K562 (cell line): ENCODE measurements around the gene TFEB. TPM values are rescaled to one million over a fixed set of nuclear protein-coding genes. Genes with fewer than 3 reads are reported as not detected.

Source experiments
- C11orf30 ChIP-seq: fragments of 450-650 bp; IDR thresholded peaks from 2 replicates; pipeline ENCODE4 v1.6.1; 2016; ENCODE audit warnings: low read depth, mild to moderate bottlenecking
- CREB1 ChIP-seq, 2 experiments: sonication (generic) in 1 of 2; formaldehyde crosslinking in 1 of 2; IDR thresholded peaks; 2 replicates each; pipeline versions ENCODE4 v1.6.1 to v1.8.0; 2012 to 2022; ENCODE audit warnings: inconsistent platforms in 1 of 2, mild to moderate bottlenecking in 1 of 2, missing genetic modification reagents in 1 of 2, moderate library complexity in 1 of 2
- E4F1 ChIP-seq: fragments of 250-450 bp; sonication (Bioruptor Pico); IDR thresholded peaks from 2 replicates; pipeline ENCODE4 v1.5.0; 2021; ENCODE audit warnings: mild to moderate bottlenecking, borderline replicate concordance
- ETV5 ChIP-seq: sonication (generic); formaldehyde crosslinking; IDR thresholded peaks from 2 replicates; pipeline ENCODE4 v1.4.0; 2020; ENCODE audit warnings: low read depth, mild to moderate bottlenecking, missing genetic modification reagents
- POLR2B ChIP-seq: fragments of 450-650 bp; IDR thresholded peaks from 2 replicates; pipeline ENCODE4 v1.6.1; 2018; ENCODE audit warnings: low read depth; ENCODE audit not compliant: partially characterized antibody
- SIX5 ChIP-seq, 2 experiments: IDR thresholded peaks; 2 replicates each; pipeline ENCODE4 v1.6.1; 2011; ENCODE audit warnings: low read length in 2 of 2, borderline replicate concordance in 1 of 2, low read depth in 1 of 2, mild to moderate bottlenecking in 1 of 2, moderate library complexity in 1 of 2; ENCODE audit not compliant: insufficient read depth in 1 of 2
- SREBF2 ChIP-seq: sonication (generic); formaldehyde crosslinking; IDR thresholded peaks from 2 replicates; pipeline ENCODE4 v1.4.0; 2020; ENCODE audit warnings: mild to moderate bottlenecking, missing genetic modification reagents
- SRF ChIP-seq, 2 experiments: fragments of 250-450, 450-650 bp in 1 of 2; sonication (Bioruptor Pico) in 1 of 2; sonication (generic) in 1 of 2; formaldehyde crosslinking; IDR thresholded peaks; 2 replicates each; pipeline versions ENCODE4 v1.5.0 to v1.5.1; 2020 to 2022; ENCODE audit warnings: mild to moderate bottlenecking in 1 of 2, missing genetic modification reagents in 1 of 2
- TAF15 ChIP-seq: fragments of 200-400 bp; formaldehyde crosslinking; IDR thresholded peaks from 2 replicates; pipeline ENCODE4 v1.6.1; 2017; ENCODE audit warnings: mild to moderate bottlenecking, low read depth, low read length, moderate library complexity
- TBP ChIP-seq: optimal IDR thresholded peaks from 2 replicates; pipeline ENCODE3; 2011; ENCODE audit warnings: low read depth, low read length, improper control_type of control experiment
- polyA plus RNA-seq, 8 experiments: library from polyadenylated mRNA; depleted of rRNA in 4 of 8; stranded (reverse) in 5 of 8; unstranded in 3 of 8; fragments of >200 nt; fragmentation: Nextera tagmentation in 2 of 8; fragmentation: Illumina TruSeq in 1 of 8; extraction: Ambion mirVana in 2 of 8; extraction: Trizol in 1 of 8; gene quantifications; 2 replicates each; pipeline versions ENCODE4 v1.2.1 to v1.2.3, GENCODE V29; 2011 to 2014; ENCODE audit warnings: inconsistent platforms in 1 of 8, missing spikeins in 1 of 8
- total RNA-seq, 7 experiments: library from RNA; depleted of rRNA in 6 of 7; stranded (reverse); fragments of >200 nt in 6 of 7; fragmentation: Illumina TruSeq in 2 of 7; extraction: Trizol in 2 of 7; gene quantifications; 2 replicates each; pipeline versions ENCODE4 v1.2.1 to v1.2.3, GENCODE V29; 2011 to 2021; ENCODE audit warnings: low replicate concordance in 1 of 7
- TF ChIP-seq, protein P1 (sequence below), 2 experiments: fragments of 450-650 bp; formaldehyde crosslinking in 1 of 2; IDR thresholded peaks; 2 replicates each; pipeline versions ENCODE4 v1.4.0 to v1.6.1; 2014 to 2020; ENCODE audit warnings: mild to moderate bottlenecking in 2 of 2, borderline replicate concordance in 1 of 2, low read depth in 1 of 2
- TF ChIP-seq, protein P2 (sequence below), 2 experiments: fragments of 450-650 bp in 1 of 2; sonication (generic) in 1 of 2; formaldehyde crosslinking in 1 of 2; IDR thresholded peaks in 1 of 2; conservative IDR thresholded peaks in 1 of 2; 2 replicates each; pipeline versions ENCODE4 v1.6.1 to v1.8.1; 2016 to 2023; ENCODE audit warnings: mild to moderate bottlenecking in 2 of 2, moderate library complexity in 2 of 2, inconsistent platforms in 1 of 2, missing genetic modification reagents in 1 of 2

TFEB gene
- total and polyA plus RNA-seq, 9 of the 15 experiments (the other 6 are each of a cell fraction or from before 2014, with no cell fraction given), result 0.04 to 4.7 (median 2.0) TPM

GRCh38 chr6:41735427-41736185, at the start of gene TFEB (continued):
- TF ChIP-seq, protein P1, sequence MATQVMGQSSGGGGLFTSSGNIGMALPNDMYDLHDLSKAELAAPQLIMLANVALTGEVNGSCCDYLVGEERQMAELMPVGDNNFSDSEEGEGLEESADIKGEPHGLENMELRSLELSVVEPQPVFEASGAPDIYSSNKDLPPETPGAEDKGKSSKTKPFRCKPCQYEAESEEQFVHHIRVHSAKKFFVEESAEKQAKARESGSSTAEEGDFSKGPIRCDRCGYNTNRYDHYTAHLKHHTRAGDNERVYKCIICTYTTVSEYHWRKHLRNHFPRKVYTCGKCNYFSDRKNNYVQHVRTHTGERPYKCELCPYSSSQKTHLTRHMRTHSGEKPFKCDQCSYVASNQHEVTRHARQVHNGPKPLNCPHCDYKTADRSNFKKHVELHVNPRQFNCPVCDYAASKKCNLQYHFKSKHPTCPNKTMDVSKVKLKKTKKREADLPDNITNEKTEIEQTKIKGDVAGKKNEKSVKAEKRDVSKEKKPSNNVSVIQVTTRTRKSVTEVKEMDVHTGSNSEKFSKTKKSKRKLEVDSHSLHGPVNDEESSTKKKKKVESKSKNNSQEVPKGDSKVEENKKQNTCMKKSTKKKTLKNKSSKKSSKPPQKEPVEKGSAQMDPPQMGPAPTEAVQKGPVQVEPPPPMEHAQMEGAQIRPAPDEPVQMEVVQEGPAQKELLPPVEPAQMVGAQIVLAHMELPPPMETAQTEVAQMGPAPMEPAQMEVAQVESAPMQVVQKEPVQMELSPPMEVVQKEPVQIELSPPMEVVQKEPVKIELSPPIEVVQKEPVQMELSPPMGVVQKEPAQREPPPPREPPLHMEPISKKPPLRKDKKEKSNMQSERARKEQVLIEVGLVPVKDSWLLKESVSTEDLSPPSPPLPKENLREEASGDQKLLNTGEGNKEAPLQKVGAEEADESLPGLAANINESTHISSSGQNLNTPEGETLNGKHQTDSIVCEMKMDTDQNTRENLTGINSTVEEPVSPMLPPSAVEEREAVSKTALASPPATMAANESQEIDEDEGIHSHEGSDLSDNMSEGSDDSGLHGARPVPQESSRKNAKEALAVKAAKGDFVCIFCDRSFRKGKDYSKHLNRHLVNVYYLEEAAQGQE (IDR thresholded peaks at IDR 0.05; ENCODE audit: borderline replicate concordance), result peak; percentile 77; the same call in 1 of the 2 replicates
- TF ChIP-seq, protein P1 (CRISPR knock-in tag; IDR thresholded peaks at IDR 0.05; ENCODE audit: low read depth), result 0 out of 2 replicates have a peak, but pooled peaks have one; percentile 26
- TF ChIP-seq SREBF2 (CRISPR knock-in tag), result no peak
- TF ChIP-seq SRF (CRISPR knock-in tag; IDR thresholded peaks at IDR 0.05), result peak in 1 of 2 experiments; percentile 52; a peak in 1 of 4 replicates
- TF ChIP-seq, protein P2, sequence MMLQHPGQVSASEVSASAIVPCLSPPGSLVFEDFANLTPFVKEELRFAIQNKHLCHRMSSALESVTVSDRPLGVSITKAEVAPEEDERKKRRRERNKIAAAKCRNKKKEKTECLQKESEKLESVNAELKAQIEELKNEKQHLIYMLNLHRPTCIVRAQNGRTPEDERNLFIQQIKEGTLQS (IDR thresholded peaks at IDR 0.05), result no peak
- TF ChIP-seq, protein P2 (CRISPR knock-in tag; conservative IDR thresholded peaks at IDR 0.05), result no peak
- no peak for TF ChIP-seq C11orf30
- peak; percentile 72 for TF ChIP-seq CREB1 (IDR thresholded peaks at IDR 0.05)
- peak; percentile 87 for TF ChIP-seq CREB1 (CRISPR knock-in tag; IDR thresholded peaks at IDR 0.05)
- TF ChIP-seq SIX5 (IDR thresholded peaks at IDR 0.05; ENCODE audit: borderline replicate concordance in 1 of 2, insufficient read depth in 1 of 2, low read depth in 1 of 2, low read length in 2 of 2), result peak; percentile 98
- TF ChIP-seq E4F1, result no peak
- peak; percentile 48 for TF ChIP-seq TBP
- TF ChIP-seq POLR2B, result no peak
- TF ChIP-seq TAF15, result no peak
- TF ChIP-seq ETV5 (CRISPR knock-in tag), result peak; percentile 43
